GM04503 (cell line): ENCODE measurements around the gene RIMKLB.
A peak's percentile ranks its signal among the peaks of the same experiment; 100 is the strongest.
"Not testable (repeated sequence)": the region's sequence is repeated elsewhere in the genome, so short reads cannot be mapped to it uniquely, and the experiment has no call there.

Source experiments
- DNase-seq: peaks from one replicate; pipeline ENCODE4 v3.0.0-alpha.2; 2012; ENCODE audit warnings: low read depth

RIMKLB gene

DNA sequence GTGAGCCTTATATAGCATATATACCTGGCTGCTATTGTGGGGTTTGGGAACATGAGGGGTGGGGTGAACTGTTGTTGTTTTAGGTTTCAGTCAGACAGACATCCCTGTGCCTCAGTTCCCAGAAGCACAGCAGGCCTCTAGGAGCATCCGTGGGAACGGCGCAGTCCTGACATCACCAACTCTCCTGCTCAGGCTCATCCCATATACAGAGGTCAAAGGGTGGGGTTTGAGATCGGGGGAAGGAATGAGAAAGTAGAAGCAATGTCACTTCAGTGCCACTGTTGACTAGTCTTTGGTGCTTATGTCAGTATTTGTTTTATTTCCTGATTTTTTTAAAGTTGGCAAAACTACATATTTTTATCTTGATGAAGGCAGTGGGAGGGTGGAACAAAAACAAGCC is 81.5 kb downstream of the RIMKLB start:
- DNase-seq, result no peak

DNA sequence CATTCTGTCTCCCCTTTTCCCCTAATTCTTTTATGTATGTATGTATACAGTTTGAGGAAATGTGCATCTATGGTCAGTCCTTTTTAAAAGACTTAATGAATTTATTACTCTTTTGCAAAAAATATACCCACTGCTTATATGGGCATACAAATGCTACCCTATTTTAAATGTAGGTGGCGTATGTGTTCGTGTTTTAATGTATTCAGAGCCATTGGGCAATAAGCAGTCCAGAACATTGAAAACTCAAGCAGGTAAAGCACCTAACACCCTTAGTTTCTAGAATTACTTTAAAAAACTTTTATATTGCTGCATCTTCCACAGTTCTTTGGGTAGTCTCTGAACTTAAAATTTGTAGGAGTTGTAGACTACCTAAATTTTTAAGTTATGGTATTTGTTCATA is 82.1 kb downstream of the RIMKLB start:
- DNase-seq, result no peak

- peak; percentile 10 for DNase-seq
Measured at GRCh38 chr12:8780389-8780788, 82.6 kb downstream of the RIMKLB start.

DNA sequence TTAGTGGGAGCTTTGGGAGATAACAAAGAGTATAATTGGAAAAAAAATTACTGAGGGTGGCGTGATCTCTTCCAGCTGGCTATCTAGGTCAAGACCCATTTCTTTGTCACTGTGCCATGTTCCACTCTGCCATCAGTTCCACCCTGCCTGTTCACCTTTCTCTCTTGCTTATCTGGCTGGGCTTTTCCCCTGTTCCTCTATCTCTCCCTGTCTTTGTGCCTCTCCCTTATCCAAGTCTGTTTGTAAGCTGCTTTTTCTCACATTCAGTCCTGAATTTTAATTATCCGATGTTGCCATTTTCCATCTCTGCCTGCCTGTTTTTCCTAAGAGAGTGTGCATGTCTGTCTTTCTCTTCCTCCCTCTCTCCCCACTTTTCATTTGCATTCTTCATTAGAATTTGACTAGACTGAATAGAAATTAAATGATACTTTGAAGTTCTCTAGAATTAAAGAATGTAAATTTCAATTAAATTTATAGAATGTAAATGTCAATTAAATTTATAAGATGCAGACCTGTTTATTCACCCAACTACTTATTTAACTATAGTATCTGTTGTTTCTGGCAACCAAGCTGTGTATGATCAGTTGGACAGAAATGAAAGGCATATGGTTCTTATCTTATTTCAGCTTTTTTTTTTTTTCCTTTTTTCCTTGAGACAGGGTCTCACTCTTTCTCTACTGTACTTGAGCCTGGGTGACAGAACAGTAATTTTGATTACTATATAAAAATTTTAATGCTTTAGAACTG is 83.8 kb downstream of the RIMKLB start:
- DNase-seq, result no peak

GRCh38 chr12:8784290-8784888 is 86.6 kb downstream of the RIMKLB start:
- DNase-seq, result no peak

GRCh38 chr12:8785499-8785898 is 87.7 kb downstream of the RIMKLB start:
- no peak for DNase-seq

- not testable (repeated sequence) for DNase-seq
Measured at GRCh38 chr12:8787206-8787605, 89.4 kb downstream of the RIMKLB start.

DNA sequence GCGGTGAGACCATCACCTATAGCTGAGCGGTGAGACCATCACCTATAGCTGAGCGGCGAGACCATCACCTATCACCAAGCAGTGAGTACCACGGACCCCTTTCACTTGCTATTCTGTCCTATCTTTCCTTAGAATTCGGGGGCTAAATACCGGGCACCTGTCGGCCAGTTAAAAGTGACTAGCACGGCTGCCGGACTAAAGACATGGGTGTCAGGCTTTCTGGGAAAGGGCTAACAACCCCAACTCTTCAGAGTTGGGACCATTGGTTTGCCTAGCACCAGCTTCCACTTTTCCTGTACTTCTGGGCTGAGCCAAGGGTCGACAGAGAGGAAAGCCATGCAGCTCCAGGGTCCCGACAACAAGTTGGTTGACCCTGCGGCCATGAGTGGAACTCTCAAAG is 90.9 kb downstream of the RIMKLB start:
- DNase-seq, result not testable (repeated sequence)

DNA sequence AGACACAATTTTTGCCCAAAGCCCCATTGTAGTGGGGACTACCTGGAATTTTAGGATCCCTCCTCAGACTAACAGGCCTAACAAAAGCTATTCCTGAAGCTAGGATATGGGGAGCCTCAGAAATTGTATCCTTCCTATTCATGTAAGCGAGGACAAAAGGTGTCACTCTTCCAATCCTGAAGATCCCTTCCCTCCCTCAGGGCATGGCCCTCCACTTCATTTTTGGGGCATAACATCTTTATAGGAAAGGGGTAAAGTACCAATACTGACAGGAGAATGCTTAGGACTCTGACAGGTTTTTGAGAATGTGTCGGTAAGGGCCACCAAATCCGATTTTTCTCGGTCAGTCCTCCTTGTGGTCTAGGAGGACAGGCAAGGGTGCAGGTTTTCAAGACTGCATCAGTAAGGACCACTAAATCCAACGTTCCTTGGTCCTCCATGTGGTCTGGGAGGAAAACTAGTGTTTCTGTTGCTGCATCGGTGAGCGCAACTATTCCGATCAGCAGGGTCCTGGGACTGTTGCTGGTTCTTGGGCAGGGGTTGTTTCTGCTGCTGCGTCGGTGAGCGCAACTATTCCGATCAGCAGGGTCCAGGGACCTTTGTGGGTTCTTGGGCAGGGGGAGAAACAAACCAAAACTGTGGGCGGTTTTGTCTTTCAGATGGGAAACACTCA is 91.7 kb downstream of the RIMKLB start:
- not testable (repeated sequence) for DNase-seq

- not testable (repeated sequence) for DNase-seq
Measured at GRCh38 chr12:8793226-8793625, 95.4 kb downstream of the RIMKLB start.

GRCh38 chr12:8794611-8795010 is 96.8 kb downstream of the RIMKLB start:
- not testable (repeated sequence) for DNase-seq

DNA sequence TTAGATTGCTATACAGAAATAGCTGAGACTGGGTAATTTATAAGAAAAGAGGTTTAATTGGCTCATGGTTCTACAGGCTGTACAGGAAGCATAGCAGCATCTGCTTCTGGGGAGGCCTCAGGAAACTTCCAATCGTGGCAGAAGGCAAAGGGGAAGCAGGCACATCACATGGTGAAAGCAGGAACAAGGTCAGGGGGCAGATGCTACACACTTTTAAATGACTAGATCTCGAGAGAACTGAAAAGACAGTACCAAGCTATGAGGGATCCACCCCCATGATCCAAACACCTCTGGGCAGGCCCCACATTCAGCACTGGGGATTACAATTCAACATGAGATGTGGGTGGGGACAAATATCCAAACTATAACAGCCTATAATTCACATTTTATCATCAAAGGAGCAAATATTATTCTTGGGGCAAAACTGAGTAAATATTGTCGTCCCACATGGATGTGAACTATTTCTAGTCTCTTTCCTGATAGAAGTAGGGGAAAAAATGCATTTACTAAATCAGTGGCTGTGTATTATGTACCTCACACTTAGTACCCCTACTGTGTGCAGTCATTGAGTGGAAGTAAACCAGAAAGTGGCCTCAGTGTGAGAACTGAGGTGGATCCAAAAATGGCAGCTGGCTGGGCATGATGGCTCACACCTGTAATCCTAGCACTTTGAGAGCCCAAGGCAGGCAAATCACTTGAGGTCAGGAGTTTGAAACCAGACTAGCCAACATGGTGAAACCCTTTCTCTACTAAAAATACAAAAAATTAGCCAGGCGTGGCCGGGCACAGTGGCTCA is 99.2 kb downstream of the RIMKLB start:
- DNase-seq, result no peak

DNA sequence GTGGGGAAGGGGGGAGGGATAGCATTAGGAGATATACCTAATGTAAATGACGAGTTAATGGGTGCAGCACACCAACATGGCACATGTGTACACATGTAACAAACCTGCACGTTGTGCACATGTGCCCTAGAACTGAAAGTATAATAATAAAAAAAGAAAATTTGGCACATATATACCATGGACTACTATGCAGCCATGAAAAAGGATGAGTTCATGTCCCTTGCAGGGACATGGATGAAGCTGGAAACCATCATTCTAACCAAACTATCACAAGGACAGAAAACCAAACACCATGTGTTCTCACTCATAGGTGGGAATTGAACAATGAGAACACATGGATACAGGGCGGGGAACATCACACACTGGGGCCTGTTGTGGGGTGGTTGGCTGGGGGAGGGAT is 103.4 kb downstream of the RIMKLB start:
- DNase-seq, result not testable (repeated sequence)

DNA sequence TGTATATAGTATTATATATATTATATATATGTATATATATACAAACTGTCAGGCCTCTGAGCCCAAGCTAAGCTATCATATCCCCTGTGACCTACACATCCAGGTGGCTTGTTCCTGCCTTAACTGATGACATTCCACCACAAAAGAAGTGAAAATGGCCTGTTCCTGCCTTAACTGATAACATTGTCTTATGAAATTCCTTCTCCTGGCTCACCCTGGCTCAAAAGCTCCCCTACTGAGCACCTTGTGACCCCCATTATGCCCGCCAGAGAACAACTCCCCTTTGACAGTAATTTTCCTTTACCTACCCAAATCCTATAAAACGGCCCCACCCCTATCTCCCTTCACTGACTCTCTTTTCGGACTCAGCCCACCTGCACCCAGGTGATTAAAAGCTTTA is 107.0 kb downstream of the RIMKLB start:
- not testable (repeated sequence) for DNase-seq

DNA sequence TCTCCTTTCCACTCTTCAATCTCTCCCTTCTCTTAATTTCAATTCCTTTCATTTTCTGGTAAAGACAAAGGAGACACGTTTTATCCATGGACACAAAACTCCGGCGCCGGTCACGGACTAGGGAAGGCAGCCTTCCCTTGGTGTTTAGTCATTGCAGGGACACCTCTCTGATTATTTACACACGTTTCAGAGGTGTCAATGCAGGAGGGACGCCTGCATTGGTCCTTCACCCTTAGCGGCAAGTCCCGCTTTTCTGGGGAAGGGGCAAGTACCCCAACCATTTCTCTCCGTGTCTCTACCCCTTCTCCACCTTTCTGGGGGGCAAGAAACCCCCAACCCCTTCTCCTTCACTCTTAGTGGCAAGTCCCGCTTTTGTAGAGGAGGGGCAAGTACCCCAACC is 107.7 kb downstream of the RIMKLB start:
- not testable (repeated sequence) for DNase-seq

DNA sequence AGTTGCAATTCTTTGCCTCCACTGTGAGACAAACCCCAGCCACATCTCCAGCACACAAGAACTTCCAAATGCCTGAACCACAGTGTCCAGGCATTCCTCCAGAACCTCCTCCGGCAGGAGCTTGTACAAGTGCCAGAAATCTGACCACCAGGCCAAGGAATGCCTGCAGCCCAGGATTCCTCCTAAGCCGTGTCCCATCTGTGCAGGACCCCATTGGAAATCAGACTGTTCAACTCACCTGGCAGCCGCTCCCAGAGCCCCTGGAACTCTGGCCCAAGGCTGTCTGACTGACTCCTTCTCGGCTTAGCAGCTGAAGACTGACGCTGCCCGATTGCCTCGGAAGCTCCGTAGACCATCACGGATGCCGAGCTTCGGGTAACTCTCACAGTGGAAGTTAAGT is 109.3 kb downstream of the RIMKLB start:
- peak; percentile 11 for DNase-seq

DNA sequence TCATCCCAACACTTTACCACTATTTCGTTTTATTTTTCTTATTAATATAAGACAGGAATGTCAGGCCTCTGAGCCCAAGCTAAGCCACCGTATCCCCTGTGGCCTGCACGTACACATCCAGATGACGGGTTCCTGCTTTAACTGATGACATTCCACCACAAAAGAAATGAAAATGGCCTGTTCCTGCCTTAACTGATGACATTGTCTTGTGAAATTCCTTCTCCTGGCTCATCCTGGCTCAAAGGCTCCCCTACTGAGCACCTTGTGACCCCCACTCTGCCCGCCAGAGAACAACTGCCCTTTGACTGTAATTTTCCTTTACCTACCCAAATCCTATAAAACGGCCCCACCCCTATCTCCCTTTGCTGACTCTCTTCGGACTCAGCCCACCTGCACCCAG is 112.3 kb downstream of the RIMKLB start:
- DNase-seq, result not testable (repeated sequence)

DNA sequence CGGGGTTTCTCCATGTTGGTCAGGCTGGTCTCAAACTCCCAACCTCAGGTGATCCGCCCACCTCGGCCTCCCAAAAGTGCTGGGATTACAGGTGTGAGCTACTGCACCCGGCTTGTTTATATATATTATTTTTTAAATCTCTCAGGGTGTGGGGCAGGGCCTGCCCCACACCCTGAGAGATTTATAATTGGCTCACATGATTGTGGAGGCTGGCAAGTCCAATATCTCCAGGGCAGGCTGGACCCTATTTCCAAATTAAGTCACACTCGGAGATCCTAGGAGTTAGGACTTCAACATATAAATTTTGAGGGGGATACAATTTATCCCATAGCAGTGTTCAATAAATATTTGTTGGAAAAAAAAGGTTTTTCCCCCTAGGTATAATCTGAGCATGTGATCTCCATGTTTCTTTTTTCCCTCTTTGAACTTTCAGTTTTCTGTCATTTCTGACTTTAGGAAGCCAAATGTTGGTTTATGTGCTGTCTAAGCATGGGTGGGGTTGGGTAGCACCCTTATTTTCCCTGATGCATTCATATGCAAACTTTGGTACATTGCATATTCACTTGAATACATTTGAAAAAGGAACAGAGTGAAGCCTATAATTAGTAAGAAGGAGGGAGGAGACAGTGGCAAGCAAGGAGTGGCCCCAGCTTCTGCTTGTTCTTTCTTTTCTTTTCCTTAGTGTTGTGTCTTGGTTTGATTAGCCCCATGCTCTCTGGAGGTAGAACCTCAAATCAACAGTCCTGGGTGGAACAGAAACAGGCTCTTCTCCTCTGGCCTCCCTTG is 116.0 kb downstream of the RIMKLB start:
- DNase-seq, result no peak

- no peak for DNase-seq
Measured at GRCh38 chr12:8816448-8817050, 118.8 kb downstream of the RIMKLB start.

GRCh38 chr12:8817856-8818255 is 120.1 kb downstream of the RIMKLB start:
- peak; percentile 20 for DNase-seq

DNA sequence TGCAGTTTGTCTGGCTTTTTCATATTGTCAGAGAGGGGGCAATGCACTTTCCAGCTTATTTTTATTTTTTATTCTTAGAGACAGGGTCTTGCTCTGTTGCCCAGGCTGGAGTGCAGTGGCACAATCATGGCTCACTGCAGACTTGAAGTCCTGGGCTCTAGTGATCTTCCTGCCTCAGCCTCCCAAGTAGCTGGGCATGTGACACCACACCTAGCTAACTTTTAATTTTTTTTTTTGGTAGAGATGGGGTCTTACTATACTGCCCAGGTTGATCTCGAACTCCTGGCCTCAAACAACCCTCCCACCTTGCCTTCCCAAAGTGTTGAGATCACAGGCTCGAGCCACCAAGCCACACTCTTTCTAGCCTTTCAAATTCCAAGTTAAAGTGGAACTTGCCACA is 120.7 kb downstream of the RIMKLB start:
- DNase-seq, result no peak
